Smooth muscle cell (in vitro differentiated cells): Measurements from ENCODE around the gene LRGUK. TPM values are rescaled to one million over a fixed set of nuclear protein-coding genes. Genes with fewer than 3 reads are reported as not detected.

Experiments
- DNase-seq: peaks from one replicate; lab custom pipeline; 2025; ENCODE audit not compliant: unreplicated experiment; lab: John Stamatoyannopoulos, UW
- H2AFZ ChIP-seq: fragments of 200-600 bp; sonication (generic); 2 replicates; pipeline ENCODE4 v1.6.0; 2016; ENCODE audit warnings: antibody characterized with exemption, low read depth, mild to moderate bottlenecking
- H3F3A ChIP-seq: fragments of 200-600 bp; sonication (generic); 2 replicates; pipeline ENCODE4 v1.6.0; 2017; ENCODE audit warnings: antibody characterized with exemption, low read depth
- H3K27ac ChIP-seq: fragments of 200-600 bp; sonication (generic); 2 replicates; pipeline ENCODE4 v1.5.1; 2016; ENCODE audit warnings: low read depth, mild to moderate bottlenecking
- H3K27me3 ChIP-seq: fragments of 200-600 bp; sonication (generic); 2 replicates; pipeline ENCODE4 v1.6.1; 2016; ENCODE audit warnings: low read depth, mild to moderate bottlenecking
- H3K36me3 ChIP-seq: fragments of 200-600 bp; sonication (generic); 2 replicates; pipeline ENCODE4 v1.5.1; 2016; ENCODE audit warnings: low read depth
- H3K4me1 ChIP-seq: fragments of 200-600 bp; sonication (generic); 2 replicates; pipeline ENCODE4 v1.5.1; 2016; ENCODE audit warnings: low read depth
- H3K4me2 ChIP-seq: fragments of 200-600 bp; sonication (generic); 2 replicates; pipeline ENCODE4 v1.6.0; 2016; ENCODE audit warnings: mild to moderate bottlenecking
- H3K4me3 ChIP-seq: fragments of 200-600 bp; sonication (generic); 2 replicates; pipeline ENCODE4 v1.5.1; 2016; ENCODE audit warnings: mild to moderate bottlenecking
- H3K79me2 ChIP-seq: fragments of 200-600 bp; sonication (generic); 2 replicates; pipeline ENCODE4 v1.6.0; 2016; ENCODE audit warnings: low read depth, mild to moderate bottlenecking
- H3K9ac ChIP-seq: fragments of 200-600 bp; sonication (generic); 2 replicates; pipeline ENCODE4 v1.6.0; 2016; ENCODE audit warnings: low read depth
- H3K9me3 ChIP-seq: fragments of 200-600 bp; sonication (generic); replicated peaks from 2 replicates; pipeline ENCODE4 v1.5.1; 2016; ENCODE audit warnings: low read depth
- H4K20me1 ChIP-seq: fragments of 200-600 bp; sonication (generic); 2 replicates; pipeline ENCODE4 v1.6.0; 2016; ENCODE audit warnings: low read depth
- WGBS: methylation state at CpG from one replicate; pipeline ENCODE4 v1.1.7; 2016; ENCODE audit warnings: low lambda C conversion rate; 5-methylcytosine and 5-hydroxymethylcytosine counted together
- polyA plus RNA-seq: library from polyadenylated mRNA; unstranded; fragments of >200 nt; fragmentation: Nextera tagmentation; extraction: Ambion mirVana; gene quantifications from 2 replicates; pipeline ENCODE4 v1.2.1, GENCODE V29; 2016
- total RNA-seq: library from RNA; depleted of rRNA; stranded (reverse); fragments of >200 nt; gene quantifications from 2 replicates; pipeline ENCODE4 v1.2.3, GENCODE V29; 2014
- TF ChIP-seq, protein P1 (sequence below): fragments of 200-600 bp; sonication (generic); IDR thresholded peaks from 2 replicates; pipeline ENCODE4 v1.5.1; 2017; ENCODE audit warnings: borderline replicate concordance, mild to moderate bottlenecking, antibody characterized with exemption; ENCODE audit not compliant: insufficient read depth, poor library complexity, severe bottlenecking

LRGUK gene
- total and polyA plus RNA-seq, 2 experiments from 2014 or later: 0.18 TPM; not detected in 1

- H3K36me3 ChIP-seq: no peaks in the 10 kb centered on the region
- no peak overlapping the region for H3K4me3 ChIP-seq
- H3K4me1 ChIP-seq: no peaks in the 10 kb centered on the region
- H3K4me2 ChIP-seq: no peak overlapping the region
- H3K9me3 ChIP-seq: no peaks in the 10 kb centered on the region
- H3F3A ChIP-seq: no peaks in the 10 kb centered on the region
- no peaks in the 10 kb centered on the region for H3K79me2 ChIP-seq
- H3K9ac ChIP-seq: no peak overlapping the region
- TF ChIP-seq, protein P1, sequence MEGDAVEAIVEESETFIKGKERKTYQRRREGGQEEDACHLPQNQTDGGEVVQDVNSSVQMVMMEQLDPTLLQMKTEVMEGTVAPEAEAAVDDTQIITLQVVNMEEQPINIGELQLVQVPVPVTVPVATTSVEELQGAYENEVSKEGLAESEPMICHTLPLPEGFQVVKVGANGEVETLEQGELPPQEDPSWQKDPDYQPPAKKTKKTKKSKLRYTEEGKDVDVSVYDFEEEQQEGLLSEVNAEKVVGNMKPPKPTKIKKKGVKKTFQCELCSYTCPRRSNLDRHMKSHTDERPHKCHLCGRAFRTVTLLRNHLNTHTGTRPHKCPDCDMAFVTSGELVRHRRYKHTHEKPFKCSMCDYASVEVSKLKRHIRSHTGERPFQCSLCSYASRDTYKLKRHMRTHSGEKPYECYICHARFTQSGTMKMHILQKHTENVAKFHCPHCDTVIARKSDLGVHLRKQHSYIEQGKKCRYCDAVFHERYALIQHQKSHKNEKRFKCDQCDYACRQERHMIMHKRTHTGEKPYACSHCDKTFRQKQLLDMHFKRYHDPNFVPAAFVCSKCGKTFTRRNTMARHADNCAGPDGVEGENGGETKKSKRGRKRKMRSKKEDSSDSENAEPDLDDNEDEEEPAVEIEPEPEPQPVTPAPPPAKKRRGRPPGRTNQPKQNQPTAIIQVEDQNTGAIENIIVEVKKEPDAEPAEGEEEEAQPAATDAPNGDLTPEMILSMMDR: no peak
- H3K27ac ChIP-seq: no peak overlapping the region
- no peak overlapping the region for H2AFZ ChIP-seq
- DNase-seq: no peak
- WGBS: 68% methylated on average over 6 of the region's 6 CpGs
- H3K27me3 ChIP-seq: peaks cover 12% of the 10 kb centered on the region
- no peaks in the 10 kb centered on the region for H4K20me1 ChIP-seq
Measured at GRCh38 chr7:134284011-134284410, 156.9 kb downstream of the LRGUK start.

DNA sequence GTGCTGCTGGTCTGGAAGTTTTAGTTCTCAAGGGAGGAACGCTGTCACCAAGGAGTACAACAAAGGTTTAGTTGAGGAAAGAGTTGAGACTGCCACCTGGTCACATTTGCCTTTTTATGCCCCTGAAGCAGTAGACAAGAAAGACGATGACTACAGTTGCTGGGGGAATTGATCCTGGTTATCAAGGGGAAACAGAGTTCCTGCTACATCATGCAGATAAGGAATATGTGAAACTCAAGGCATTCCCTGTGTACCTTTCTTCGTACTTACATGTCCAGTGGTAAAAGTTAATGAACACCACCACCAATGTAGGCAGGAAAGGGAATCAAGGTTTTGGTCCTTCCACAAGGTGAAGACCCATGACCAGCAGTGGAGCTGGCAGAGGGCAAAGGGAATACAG is 157.8 kb downstream of the LRGUK start:
- no peaks in the 10 kb centered on the region for H3K79me2 ChIP-seq
- H3K36me3 ChIP-seq: no peaks in the 10 kb centered on the region
- H3K27ac ChIP-seq: no peak overlapping the region
- no peaks in the 10 kb centered on the region for H3K4me1 ChIP-seq
- no peaks in the 10 kb centered on the region for H4K20me1 ChIP-seq
- H3K27me3 ChIP-seq: peaks cover 7% of the 10 kb centered on the region
- DNase-seq: no peak
- no peak overlapping the region for H3K4me2 ChIP-seq
- H3K9ac ChIP-seq: no peak overlapping the region
- H3F3A ChIP-seq: no peaks in the 10 kb centered on the region
- H3K9me3 ChIP-seq: no peaks in the 10 kb centered on the region
- 93% methylated on average over 3 of the region's 3 CpGs for WGBS
- TF ChIP-seq, protein P1: no peak
- no peak overlapping the region for H2AFZ ChIP-seq
- H3K4me3 ChIP-seq: no peak overlapping the region

DNA sequence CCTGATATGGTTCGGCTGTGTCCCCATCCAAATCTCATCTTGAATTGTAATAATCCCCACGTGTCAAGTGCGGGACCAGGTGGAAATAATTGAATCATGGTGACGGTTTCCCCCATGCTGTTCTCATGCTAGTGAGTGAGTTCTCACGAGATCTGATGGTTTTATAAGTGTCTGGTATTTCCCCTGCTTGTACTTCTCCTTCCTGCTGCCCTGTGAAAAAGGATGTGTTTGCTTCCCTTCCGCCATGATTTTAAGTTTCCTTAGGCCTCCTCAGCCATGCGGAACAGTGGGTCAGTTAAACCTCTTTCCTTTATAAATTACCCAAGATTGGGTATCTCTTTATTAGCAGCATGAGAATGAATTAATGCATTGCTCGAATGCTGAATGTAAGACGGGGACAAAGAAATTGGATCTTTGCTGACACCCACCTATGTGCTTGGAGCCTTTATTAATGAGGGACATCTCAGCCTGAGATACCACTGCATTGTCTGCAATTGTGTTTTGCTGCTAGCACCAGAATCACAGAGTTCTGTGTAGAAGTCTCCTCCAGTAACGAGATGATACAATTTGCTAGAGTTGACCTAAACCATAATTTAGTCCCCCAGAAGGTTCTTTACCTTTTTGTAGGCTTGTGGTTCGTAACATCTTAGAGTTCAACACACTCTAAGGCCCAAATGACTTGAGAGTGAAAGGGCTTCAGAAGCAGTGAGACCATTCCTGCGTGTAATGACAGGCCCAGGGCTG is 160.9 kb downstream of the LRGUK start:
- H3K4me1 ChIP-seq: no peaks in the 10 kb centered on the region
- H2AFZ ChIP-seq: no peak overlapping the region
- no peak overlapping the region for H3K27ac ChIP-seq
- WGBS: 90% methylated on average over 12 of the region's 12 CpGs
- H3K9ac ChIP-seq: no peak overlapping the region
- no peaks in the 10 kb centered on the region for H3K79me2 ChIP-seq
- TF ChIP-seq, protein P1: no peak
- no peak for DNase-seq
- no peaks in the 10 kb centered on the region for H3F3A ChIP-seq
- no peaks in the 10 kb centered on the region for H3K9me3 ChIP-seq
- peaks cover 5% of the 10 kb centered on the region for H3K27me3 ChIP-seq
- H3K4me3 ChIP-seq: no peak overlapping the region
- H3K36me3 ChIP-seq: no peaks in the 10 kb centered on the region
- H4K20me1 ChIP-seq: no peaks in the 10 kb centered on the region
- no peak overlapping the region for H3K4me2 ChIP-seq

- Histone ChIP-seq H3K9ac (no peak overlapping the region), H3K4me1 (no peaks in the 10 kb centered on the region), H3K79me2 (no peaks in the 10 kb centered on the region), H2AFZ (no peak overlapping the region), H4K20me1 (no peaks in the 10 kb centered on the region), H3K9me3 (no peaks in the 10 kb centered on the region), H3K36me3 (no peaks in the 10 kb centered on the region), H3K4me3 (no peak overlapping the region), H3K4me2 (no peak overlapping the region), H3K27me3 (peaks cover 5% of the 10 kb centered on the region), H3F3A (no peaks in the 10 kb centered on the region), H3K27ac (no peak overlapping the region)
- no peak for DNase-seq
- 91% methylated on average over 7 of the region's 7 CpGs for WGBS
- TF ChIP-seq, protein P1: no peak
Measured at GRCh38 chr7:134289423-134289822, 162.3 kb downstream of the LRGUK start.
